B cell (primary cell): ENCODE results near the gene ADCK2. TPM values are rescaled to one million over a fixed set of nuclear protein-coding genes. Genes with fewer than 3 reads are reported as not detected.

ENCODE experiments used
- ATAC-seq: fragments of 200-7000 bp; cut with Tn5 transposase; one replicate; pipeline ENCODE4 v1.10.0; 2021; ENCODE audit warnings: low read depth, mild to moderate bottlenecking, moderate number of reproducible peaks, moderate library complexity
- CTCF ChIA-PET: fragments of 350-600 bp; sonication (Branson Sonifier 250); formaldehyde crosslinking; loops from one replicate; lab custom pipeline; 2021; ENCODE audit warnings: antibody characterized with exemption, inconsistent platforms; lab: Charles Lee
- POLR2A ChIA-PET: fragments of 350-600 bp; sonication (Branson Sonifier 250); formaldehyde crosslinking; loops from one replicate; lab custom pipeline; 2021; ENCODE audit warnings: antibody characterized with exemption; lab: Charles Lee
- DNase-seq: peaks from one replicate; pipeline ENCODE4 v3.0.0; 2013
- H2AFZ ChIP-seq: 2 replicates; pipeline ENCODE4 v1.6.1; 2012; ENCODE audit warnings: mild to moderate bottlenecking, low read depth, low read length; ENCODE audit not compliant: insufficient read depth, poor library complexity, severe bottlenecking
- H3K27ac ChIP-seq, 2 donors: 1 replicate in 1 of 2; 2 replicates in 1 of 2; pipeline ENCODE4 v1.5.1; 2012 to 2013; ENCODE audit warnings: low read length in 2 of 2, mild to moderate bottlenecking in 2 of 2, moderate library complexity in 1 of 2
- H3K27me3 ChIP-seq, 4 experiments: fragments of 200-600 bp in 1 of 4; sonication (generic) in 1 of 4; replicated peaks in 1 of 4; 1 replicate in 2 of 4; 2 replicates in 2 of 4; pipeline versions ENCODE4 v1.6.1 to v1.7.0; 2013 to 2016; ENCODE audit warnings: low read length in 3 of 4, mild to moderate bottlenecking in 2 of 4, mixed read lengths in 1 of 4, moderate library complexity in 1 of 4; ENCODE audit not compliant: insufficient read depth in 4 of 4, control insufficient read depth in 3 of 4; ENCODE audit errors: control extremely low read depth in 1 of 4
- H3K36me3 ChIP-seq, 2 experiments: replicated peaks in 1 of 2; 1 replicate in 1 of 2; 2 replicates in 1 of 2; pipeline versions ENCODE4 v1.6.1 to v1.7.1; 2013; ENCODE audit warnings: low read length in 1 of 2; ENCODE audit not compliant: insufficient read depth in 2 of 2, control insufficient read depth in 1 of 2; ENCODE audit errors: control extremely low read depth in 1 of 2, extremely low read depth in 1 of 2
- H3K4me1 ChIP-seq, 2 donors: fragments of 200-600 bp in 1 of 2; sonication (generic) in 1 of 2; 1 replicate in 1 of 2; 2 replicates in 1 of 2; pipeline versions ENCODE4 v1.5.1 to v1.6.1; 2013 to 2017; ENCODE audit warnings: low read length in 2 of 2; ENCODE audit not compliant: control insufficient read depth in 2 of 2, insufficient read depth in 2 of 2
- H3K4me2 ChIP-seq: replicated peaks from 2 replicates; pipeline ENCODE3; 2012; ENCODE audit warnings: mild to moderate bottlenecking, low read depth, low read length; ENCODE audit not compliant: poor library complexity, severe bottlenecking
- H3K4me3 ChIP-seq, 5 experiments: fragments of 200-600 bp in 1 of 5; sonication (generic) in 1 of 5; 1 replicate in 3 of 5; 2 replicates in 2 of 5; pipeline versions ENCODE4 v1.5.1 to v1.7.0; 2011 to 2016; ENCODE audit warnings: low read length in 4 of 5, mild to moderate bottlenecking in 4 of 5, low read depth in 2 of 5, control low read depth in 1 of 5, moderate library complexity in 1 of 5; ENCODE audit not compliant: insufficient read depth in 1 of 5; ENCODE audit errors: control extremely low read depth in 1 of 5, extremely low read depth in 1 of 5
- H3K79me2 ChIP-seq: fragments of 200-600 bp; sonication (generic); one replicate; pipeline ENCODE4 v1.6.0; 2016; ENCODE audit warnings: low read length; ENCODE audit not compliant: control insufficient read depth, insufficient read depth
- H3K9ac ChIP-seq: fragments of 200-600 bp; sonication (generic); 2 replicates; pipeline ENCODE4 v1.6.1; 2017; ENCODE audit warnings: mild to moderate bottlenecking, low read length, moderate library complexity
- H3K9me3 ChIP-seq, 3 donors: one replicate each; pipeline versions ENCODE4 v1.6.1 to v1.7.1; 2013; ENCODE audit warnings: low read length in 2 of 3; ENCODE audit not compliant: control insufficient read depth in 2 of 3, insufficient read depth in 1 of 3; ENCODE audit errors: control extremely low read depth in 1 of 3
- H4K20me1 ChIP-seq: 2 replicates; pipeline ENCODE4 v1.6.0; 2012; ENCODE audit warnings: mild to moderate bottlenecking, low read length; ENCODE audit not compliant: insufficient read depth, control insufficient read depth, poor library complexity, severe bottlenecking
- H3K27ac Mint-ChIP-seq: one replicate; pipeline ENCODE4 v1.8.0; 2021; ENCODE audit warnings: mixed read lengths
- H3K27me3 Mint-ChIP-seq: one replicate; pipeline ENCODE4 v1.8.0; 2021; ENCODE audit warnings: mixed read lengths
- H3K4me1 Mint-ChIP-seq: one replicate; pipeline ENCODE4 v1.8.0; 2021; ENCODE audit warnings: mixed read lengths
- H3K4me3 Mint-ChIP-seq: one replicate; pipeline ENCODE4 v1.8.0; 2021; ENCODE audit warnings: mixed read lengths
- H3K9me3 Mint-ChIP-seq: one replicate; pipeline ENCODE4 v1.8.0; 2022; ENCODE audit warnings: mixed read lengths; ENCODE audit not compliant: insufficient read depth
- EZH2 ChIP-seq: IDR thresholded peaks from 2 replicates; pipeline ENCODE4 v1.6.1; 2012; ENCODE audit warnings: borderline replicate concordance, low read depth, mild to moderate bottlenecking, moderate library complexity, low read length; ENCODE audit not compliant: insufficient read depth, poor library complexity, severe bottlenecking
- WGBS: methylation state at CpG from one replicate; pipeline ENCODE4 v1.1.5; 2013; ENCODE audit warnings: missing lambda C conversion rate; ENCODE audit not compliant: insufficient coverage; 5-methylcytosine and 5-hydroxymethylcytosine counted together
- intact Hi-C: fragments of 100-400 bp; cut with micrococcal nuclease; formaldehyde crosslinking; loops from one replicate; pipeline ENCODE4 v1.10.0; 2022
- polyA plus RNA-seq: library from polyadenylated mRNA; depleted of rRNA; stranded (reverse); fragments of >200 nt; gene quantifications from 2 replicates; pipeline ENCODE4 v1.2.3, GENCODE V29; 2012
- total RNA-seq, 2 donors: library from RNA; stranded (reverse); fragments of 120-200 nt in 1 of 2; gene quantifications; 1 replicate in 1 of 2; 2 replicates in 1 of 2; pipeline versions ENCODE4 v1.2.3 to v1.2.4, GENCODE V29; 2013 to 2022
- TF ChIP-seq, protein P1 (sequence below): fragments of 200-600 bp; IDR thresholded peaks from one replicate; pipeline ENCODE4 v1.8.0; 2022; ENCODE audit warnings: antibody characterized with exemption, mild to moderate bottlenecking

Gene ADCK2
- total and polyA plus RNA-seq, 2 donors (not counting 1 experiment from before 2014, with no cell fraction given): 13.3 to 32.6 TPM

DNA sequence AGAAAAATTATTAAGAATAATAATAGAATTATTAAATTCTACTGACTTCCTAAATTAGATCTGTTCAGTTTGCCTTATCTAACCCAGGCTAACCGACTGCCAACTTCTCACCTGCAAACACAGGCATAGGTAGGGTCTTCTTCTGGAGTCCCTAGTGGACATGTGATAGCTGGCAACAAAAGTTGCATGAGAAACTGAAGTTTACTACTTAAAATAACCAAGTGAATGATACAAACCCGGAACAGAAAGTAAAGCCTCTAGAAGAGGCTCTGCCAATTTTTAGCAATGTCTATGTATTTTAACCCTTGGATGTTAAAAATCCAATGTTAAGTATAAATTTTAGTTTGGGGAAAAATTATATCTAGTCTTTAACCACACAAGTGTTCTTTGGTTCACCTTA lies 61.4 kb downstream of the ADCK2 start:
- Histone ChIP-seq H3K4me2 (no peak overlapping the region), H3K79me2 (no peaks in the 10 kb centered on the region), H3K27ac (no peak overlapping the region), H3K9ac (no peak overlapping the region), H3K9me3 (no peaks in the 10 kb centered on the region), H3K4me1 (no peaks in the 10 kb centered on the region), H3K4me3 (no peak overlapping the region), H3K36me3 (peaks cover 3 to 15% of the 10 kb centered on the region in 2 experiments), H3K27me3 (no peaks in the 10 kb centered on the region), H2AFZ (no peak overlapping the region), H4K20me1 (no peaks in the 10 kb centered on the region)
- no CpG with 5 or more reads among the region's 2 CpGs for WGBS
- no peak for ATAC-seq
- POLR2A ChIA-PET: no interaction called here
- Mint-ChIP-seq H3K9me3 (no peaks in the 10 kb centered on the region), H3K4me1 (no peaks in the 10 kb centered on the region), H3K4me3 (no peak overlapping the region), H3K27ac (no peak overlapping the region), H3K27me3 (no peaks in the 10 kb centered on the region)
- CTCF ChIA-PET: interaction anchor here (0.6 kb wide), 2 partner anchors 64 to 558 kb away, joined by 3 read pairs; no protein-coding TSS in a partner anchor
- intact Hi-C loops: no loop called here
- TF ChIP-seq, protein P1, sequence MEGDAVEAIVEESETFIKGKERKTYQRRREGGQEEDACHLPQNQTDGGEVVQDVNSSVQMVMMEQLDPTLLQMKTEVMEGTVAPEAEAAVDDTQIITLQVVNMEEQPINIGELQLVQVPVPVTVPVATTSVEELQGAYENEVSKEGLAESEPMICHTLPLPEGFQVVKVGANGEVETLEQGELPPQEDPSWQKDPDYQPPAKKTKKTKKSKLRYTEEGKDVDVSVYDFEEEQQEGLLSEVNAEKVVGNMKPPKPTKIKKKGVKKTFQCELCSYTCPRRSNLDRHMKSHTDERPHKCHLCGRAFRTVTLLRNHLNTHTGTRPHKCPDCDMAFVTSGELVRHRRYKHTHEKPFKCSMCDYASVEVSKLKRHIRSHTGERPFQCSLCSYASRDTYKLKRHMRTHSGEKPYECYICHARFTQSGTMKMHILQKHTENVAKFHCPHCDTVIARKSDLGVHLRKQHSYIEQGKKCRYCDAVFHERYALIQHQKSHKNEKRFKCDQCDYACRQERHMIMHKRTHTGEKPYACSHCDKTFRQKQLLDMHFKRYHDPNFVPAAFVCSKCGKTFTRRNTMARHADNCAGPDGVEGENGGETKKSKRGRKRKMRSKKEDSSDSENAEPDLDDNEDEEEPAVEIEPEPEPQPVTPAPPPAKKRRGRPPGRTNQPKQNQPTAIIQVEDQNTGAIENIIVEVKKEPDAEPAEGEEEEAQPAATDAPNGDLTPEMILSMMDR: no peak
- no peak for TF ChIP-seq EZH2
- no peak for DNase-seq

DNA sequence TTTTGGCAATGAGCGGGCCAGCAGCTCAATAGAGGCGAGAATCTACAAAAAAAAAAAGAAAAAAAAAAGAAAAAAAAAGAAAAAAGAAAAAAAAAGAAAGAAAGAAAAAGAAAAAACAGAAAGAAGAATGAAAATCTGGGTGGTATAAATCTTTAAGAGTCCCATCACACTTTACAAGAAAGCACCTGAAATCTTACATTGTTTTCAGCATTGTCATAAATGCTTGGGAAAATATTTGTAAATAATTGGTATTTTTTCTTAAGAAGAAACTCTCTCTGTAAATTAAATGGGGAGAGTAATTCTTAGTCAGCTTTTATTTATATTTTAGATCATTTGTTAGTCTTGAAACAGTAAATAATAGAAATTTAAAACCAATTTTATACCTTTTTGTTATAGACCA lies 62.0 kb downstream of the ADCK2 start:
- CTCF ChIA-PET: interaction anchor here (0.6 kb wide), 1 partner anchor 557 kb away, joined by 3 read pairs; no protein-coding TSS in a partner anchor
- H3K4me1 Mint-ChIP-seq: no peaks in the 10 kb centered on the region

More for the DNA sequence above, 62.0 kb downstream of the ADCK2 start:
- Histone ChIP-seq H3K4me2 (no peak overlapping the region), H3K79me2 (no peaks in the 10 kb centered on the region), H3K27me3 (no peaks in the 10 kb centered on the region), H3K27ac (no peak overlapping the region), H3K9ac (no peak overlapping the region), H2AFZ (no peak overlapping the region), H3K9me3 (no peaks in the 10 kb centered on the region), H4K20me1 (no peaks in the 10 kb centered on the region), H3K4me3 (no peak overlapping the region), H3K4me1 (no peaks in the 10 kb centered on the region), H3K36me3 (peaks cover 5 to 17% of the 10 kb centered on the region in 2 experiments)
- no peaks in the 10 kb centered on the region for H3K27me3 Mint-ChIP-seq
- WGBS: no CpG with 5 or more reads among the region's 2 CpGs
- DNase-seq: no peak
- no peaks in the 10 kb centered on the region for H3K9me3 Mint-ChIP-seq
- H3K27ac Mint-ChIP-seq: no peak overlapping the region
- no peak for ATAC-seq
- TF ChIP-seq, protein P1: no peak
- TF ChIP-seq EZH2: no peak
- intact Hi-C loops: no loop called here
- no peak overlapping the region for H3K4me3 Mint-ChIP-seq
- POLR2A ChIA-PET: no interaction called here
